Measurements from ENCODE around the gene N4BP2.

- TF ChIP-seq CTCF (IDR thresholded peaks at IDR 0.05; ENCODE audit: low read length) (no peak), EZH2 (IDR thresholded peaks at IDR 0.05; ENCODE audit: borderline replicate concordance, low read length) (no peak)
These were observed 23.0 kb upstream of the N4BP2 start for GRCh38 chr4:40033613-40034012.

All from OCI-LY1 (cell line).